Fibroblast of peridontal ligament (primary cell): ENCODE data around the gene CNKSR1.
"Not testable (repeated sequence)": the region's sequence is repeated elsewhere in the genome, so short reads cannot be mapped to it uniquely, and the experiment has no call there.

Experiments used
- DNase-seq: peaks from one replicate; pipeline ENCODE4 v3.0.0-alpha.2; 2010; ENCODE audit errors: extremely low read depth

Gene CNKSR1

GRCh38 chr1:26225033-26225831 is 47.9 kb downstream of the CNKSR1 start:
- no peak for DNase-seq

DNA sequence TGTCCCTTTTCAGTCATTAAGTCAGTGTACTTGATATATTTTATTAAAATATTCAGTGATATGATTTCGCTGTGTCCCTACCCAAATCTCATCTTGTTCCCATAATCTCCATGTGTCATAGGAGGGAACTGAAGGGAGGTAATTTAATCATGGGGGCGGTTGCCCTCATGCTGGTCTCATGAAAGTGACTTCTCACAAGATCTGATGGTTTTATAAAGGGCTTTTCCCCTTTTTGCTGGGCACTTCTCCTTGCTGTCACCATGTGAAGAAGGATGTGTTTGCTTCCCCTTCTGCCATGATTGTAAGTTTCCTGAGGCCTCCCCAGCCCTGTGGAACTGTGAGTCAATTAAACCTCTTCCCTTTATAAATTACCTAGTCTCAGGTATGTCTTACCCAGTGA is 53.4 kb downstream of the CNKSR1 start:
- DNase-seq = not testable (repeated sequence)

GRCh38 chr1:26233903-26234643 is 56.8 kb downstream of the CNKSR1 start, which contains the start of gene CEP85:
TSS of gene CEP85 (plus strand) at chr1:26234200. CDS start at chr1:26239784, 5,584 bp downstream.
- DNase-seq = peak; percentile 95

- DNase-seq = peak; percentile 25
Observed at GRCh38 chr1:26234644-26235370, 57.5 kb downstream of the CNKSR1 start.

DNA sequence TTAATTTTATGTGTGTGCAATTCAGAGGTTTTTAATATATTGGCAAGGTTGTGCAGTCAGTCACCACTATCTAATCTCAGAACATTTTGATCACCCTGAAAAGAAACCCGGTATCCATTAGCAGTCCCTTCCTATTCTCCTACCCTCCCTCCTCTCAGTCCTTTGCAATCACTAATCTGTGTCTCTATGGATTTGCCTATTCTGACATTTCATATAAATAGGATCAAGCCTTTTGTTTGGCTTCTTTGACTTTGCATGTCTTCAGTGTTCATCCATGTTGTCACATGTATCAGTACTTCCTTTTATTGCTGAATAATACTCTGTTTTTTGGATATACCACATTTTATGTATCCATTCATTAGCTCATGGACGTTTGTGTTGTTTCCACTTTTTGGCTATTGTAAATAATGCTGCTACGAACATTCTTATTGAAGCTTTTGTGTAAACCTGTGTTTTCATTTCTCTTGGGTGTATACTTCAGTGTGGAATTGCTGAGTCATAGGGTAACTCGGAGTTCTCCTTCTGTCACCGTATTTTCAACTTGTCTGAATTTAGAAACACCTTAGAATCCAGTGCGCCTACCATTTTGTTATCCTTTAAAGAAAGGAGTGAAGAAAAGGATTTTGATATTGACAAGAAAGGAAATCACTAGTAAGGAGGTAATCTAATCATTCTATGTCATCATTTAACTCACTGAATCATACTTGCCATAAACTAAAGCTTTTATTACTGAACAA is 60.1 kb downstream of the CNKSR1 start:
- DNase-seq = peak; percentile 36
